Osteocyte (in vitro differentiated cells): ENCODE data around the gene CX3CL1. TPM values are rescaled to one million over a fixed set of nuclear protein-coding genes. Genes with fewer than 3 reads are reported as not detected.

Experiments
- DNase-seq: peaks from one replicate; pipeline ENCODE4 v3.0.0; 2021; ENCODE audit warnings: mixed read lengths; ENCODE audit not compliant: unreplicated experiment; ENCODE audit errors: extremely low spot score
- H3K27ac Mint-ChIP-seq: one replicate; pipeline ENCODE4 v1.8.0; 2021; ENCODE audit warnings: mild to moderate bottlenecking, mixed read lengths; ENCODE audit not compliant: unreplicated experiment
- H3K27me3 Mint-ChIP-seq: one replicate; pipeline ENCODE4 v1.8.0; 2021; ENCODE audit warnings: mixed read lengths; ENCODE audit not compliant: unreplicated experiment
- H3K36me3 Mint-ChIP-seq: one replicate; pipeline ENCODE4 v1.8.0; 2021; ENCODE audit warnings: mixed read lengths; ENCODE audit not compliant: unreplicated experiment
- H3K4me1 Mint-ChIP-seq: one replicate; pipeline ENCODE4 v1.8.0; 2021; ENCODE audit warnings: mixed read lengths; ENCODE audit not compliant: unreplicated experiment
- H3K4me3 Mint-ChIP-seq: one replicate; pipeline ENCODE4 v1.8.0; 2021; ENCODE audit warnings: mild to moderate bottlenecking, moderate library complexity, mixed read lengths; ENCODE audit not compliant: unreplicated experiment
- H3K9me3 Mint-ChIP-seq: one replicate; pipeline ENCODE4 v1.8.0; 2021; ENCODE audit warnings: mixed read lengths; ENCODE audit not compliant: unreplicated experiment
- total RNA-seq: library from RNA; stranded (reverse); gene quantifications from 2 replicates; pipeline ENCODE4 v1.2.1, GENCODE V29; 2021
- TF ChIP-seq, protein P1 (sequence below): fragments of 200-600 bp; sonication (generic); IDR thresholded peaks from 2 replicates; pipeline ENCODE4 v1.5.0; 2021; ENCODE audit warnings: antibody characterized with exemption, mild to moderate bottlenecking, moderate library complexity

The CX3CL1 gene
- total RNA-seq, 1 donor from 2014 or later: 2.3 TPM

DNA sequence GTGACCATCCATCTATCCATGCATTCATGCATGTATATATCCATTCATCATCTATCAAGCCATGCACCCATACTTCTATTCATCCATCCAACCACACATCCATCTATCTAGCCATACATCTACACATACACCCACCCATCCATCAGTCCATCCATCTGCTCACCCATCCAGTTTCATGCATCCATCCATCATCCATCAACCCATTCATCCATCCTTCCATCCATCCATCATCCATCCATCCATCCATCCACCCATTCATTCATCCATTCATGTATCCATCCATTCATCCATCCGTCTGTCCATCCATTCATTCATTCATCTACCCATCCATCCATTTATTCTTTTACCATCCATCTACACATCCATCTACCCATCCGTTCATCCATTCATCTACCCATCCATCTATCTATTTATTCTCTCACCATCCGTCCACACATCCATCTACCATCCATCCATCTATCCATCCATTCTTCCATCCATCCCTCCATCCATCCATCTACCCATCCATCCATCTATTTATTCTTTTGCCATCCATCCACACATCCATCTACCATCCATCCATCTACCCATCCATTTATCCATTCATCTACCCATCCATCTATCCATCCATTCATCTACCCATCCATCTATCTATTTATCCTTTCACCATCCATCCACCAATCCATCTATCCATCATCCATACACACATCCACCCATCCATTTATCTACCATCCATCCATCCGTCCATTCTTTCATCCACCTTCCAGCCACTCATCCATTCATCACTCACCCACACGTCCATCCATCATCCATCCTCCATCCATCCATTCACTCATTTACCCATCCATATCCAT lies 35.4 kb downstream of the CX3CL1 start:
- Mint-ChIP-seq H3K4me1 (peaks cover 2% of the 10 kb centered on the region), H3K4me3 (no peak overlapping the region), H3K36me3 (no peaks in the 10 kb centered on the region), H3K9me3 (no peaks in the 10 kb centered on the region), H3K27me3 (peaks cover 30% of the 10 kb centered on the region), H3K27ac (no peak overlapping the region)
- TF ChIP-seq, protein P1, sequence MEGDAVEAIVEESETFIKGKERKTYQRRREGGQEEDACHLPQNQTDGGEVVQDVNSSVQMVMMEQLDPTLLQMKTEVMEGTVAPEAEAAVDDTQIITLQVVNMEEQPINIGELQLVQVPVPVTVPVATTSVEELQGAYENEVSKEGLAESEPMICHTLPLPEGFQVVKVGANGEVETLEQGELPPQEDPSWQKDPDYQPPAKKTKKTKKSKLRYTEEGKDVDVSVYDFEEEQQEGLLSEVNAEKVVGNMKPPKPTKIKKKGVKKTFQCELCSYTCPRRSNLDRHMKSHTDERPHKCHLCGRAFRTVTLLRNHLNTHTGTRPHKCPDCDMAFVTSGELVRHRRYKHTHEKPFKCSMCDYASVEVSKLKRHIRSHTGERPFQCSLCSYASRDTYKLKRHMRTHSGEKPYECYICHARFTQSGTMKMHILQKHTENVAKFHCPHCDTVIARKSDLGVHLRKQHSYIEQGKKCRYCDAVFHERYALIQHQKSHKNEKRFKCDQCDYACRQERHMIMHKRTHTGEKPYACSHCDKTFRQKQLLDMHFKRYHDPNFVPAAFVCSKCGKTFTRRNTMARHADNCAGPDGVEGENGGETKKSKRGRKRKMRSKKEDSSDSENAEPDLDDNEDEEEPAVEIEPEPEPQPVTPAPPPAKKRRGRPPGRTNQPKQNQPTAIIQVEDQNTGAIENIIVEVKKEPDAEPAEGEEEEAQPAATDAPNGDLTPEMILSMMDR: no peak
- no peak for DNase-seq

DNA sequence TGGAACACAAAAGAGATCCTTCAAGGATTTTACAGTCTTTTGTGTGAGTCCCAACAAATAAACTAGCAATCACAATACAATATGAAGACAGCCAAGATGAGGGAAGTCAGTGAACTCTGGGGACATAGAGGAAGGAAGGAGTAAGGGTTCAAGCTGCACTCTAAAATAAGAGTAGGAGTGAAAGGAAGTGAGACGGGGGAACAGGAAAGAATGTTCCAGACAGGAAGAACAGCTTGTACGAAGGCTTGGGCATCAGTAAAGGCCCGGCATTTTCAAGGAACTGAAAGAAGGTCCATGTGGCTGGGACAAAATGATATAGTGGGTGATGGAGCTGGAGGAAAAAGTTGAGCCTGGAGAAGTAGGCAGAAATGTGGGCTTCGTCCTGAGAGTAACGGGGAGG lies 36.8 kb downstream of the CX3CL1 start:
- peaks cover 2% of the 10 kb centered on the region for H3K4me1 Mint-ChIP-seq
- TF ChIP-seq, protein P1: no peak
- H3K27ac Mint-ChIP-seq: no peak overlapping the region
- peaks cover 27% of the 10 kb centered on the region for H3K27me3 Mint-ChIP-seq
- H3K4me3 Mint-ChIP-seq: no peak overlapping the region
- H3K9me3 Mint-ChIP-seq: no peaks in the 10 kb centered on the region
- no peaks in the 10 kb centered on the region for H3K36me3 Mint-ChIP-seq
- no peak for DNase-seq

DNA sequence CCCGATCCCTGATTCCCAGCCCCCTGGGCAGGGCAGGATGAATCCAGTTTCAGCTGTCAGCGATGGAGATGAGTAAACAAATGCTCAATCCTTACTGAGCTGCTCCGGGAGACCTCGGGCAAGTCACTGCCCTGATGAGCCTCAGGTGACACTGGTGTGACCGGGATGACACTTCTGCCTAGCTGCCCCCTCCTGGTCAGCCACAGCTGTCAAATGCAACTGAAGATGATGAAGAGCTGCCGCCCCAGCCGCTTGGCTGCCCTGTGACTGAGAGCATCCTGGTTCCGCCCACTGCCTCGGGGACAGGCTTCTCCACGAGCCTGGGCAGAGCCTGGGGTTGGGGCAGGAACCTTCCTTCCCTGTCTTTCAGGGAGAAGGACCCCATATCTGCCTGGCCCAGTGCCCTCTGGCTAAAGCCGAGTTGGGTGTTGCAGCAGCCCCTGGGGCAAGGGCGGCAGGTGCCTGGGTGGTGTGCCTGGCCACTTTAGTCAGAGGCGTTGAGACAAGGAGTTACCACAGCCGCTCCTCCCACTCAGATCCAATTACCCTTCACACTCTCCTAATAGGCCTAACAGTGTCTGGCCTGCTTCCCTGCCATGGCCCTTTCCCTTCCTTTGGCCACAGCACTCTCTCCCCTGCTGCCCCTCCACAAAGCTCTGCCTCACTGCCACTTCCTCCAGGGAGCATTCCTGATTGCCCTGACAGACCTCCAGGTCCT lies 37.7 kb downstream of the CX3CL1 start:
- H3K36me3 Mint-ChIP-seq: no peaks in the 10 kb centered on the region
- H3K27me3 Mint-ChIP-seq: peaks cover 20% of the 10 kb centered on the region
- H3K9me3 Mint-ChIP-seq: no peaks in the 10 kb centered on the region
- H3K4me1 Mint-ChIP-seq: peaks cover 2% of the 10 kb centered on the region
- no peak for DNase-seq
- no peak overlapping the region for H3K4me3 Mint-ChIP-seq
- TF ChIP-seq, protein P1: no peak
- H3K27ac Mint-ChIP-seq: no peak overlapping the region

DNA sequence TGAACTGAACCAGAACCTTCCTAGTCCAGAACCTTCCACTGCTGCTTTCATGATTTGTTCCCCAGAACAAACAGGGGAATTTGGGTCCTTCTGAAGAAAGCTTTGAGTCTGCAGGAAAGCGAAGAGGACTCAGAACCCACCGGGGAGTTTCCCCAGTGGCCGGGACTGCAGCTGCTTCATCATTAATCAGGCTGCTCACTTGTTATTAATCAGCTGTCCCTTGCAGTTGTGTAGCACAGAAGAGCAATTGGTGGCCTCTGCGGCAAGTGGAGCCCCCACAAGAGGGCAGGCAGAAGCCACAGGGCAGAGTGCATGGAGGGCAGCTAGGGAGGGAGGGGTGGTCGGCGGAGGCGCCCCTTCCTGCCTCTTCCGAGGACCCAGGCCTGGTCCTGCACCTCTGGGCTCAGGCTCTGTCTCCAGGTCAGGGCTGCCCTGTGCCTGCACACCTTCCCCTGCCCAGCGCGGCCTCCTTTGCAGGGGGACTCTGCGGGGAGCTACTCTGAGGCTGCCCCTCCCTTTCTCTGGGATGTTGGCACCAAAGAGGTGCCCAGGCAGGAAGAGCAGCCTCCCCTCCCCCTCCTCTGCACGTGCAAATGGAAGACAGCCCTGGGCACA lies 39.2 kb downstream of the CX3CL1 start:
- Mint-ChIP-seq H3K27me3 (peaks cover 15% of the 10 kb centered on the region), H3K4me1 (peaks cover 2% of the 10 kb centered on the region)

More for the DNA sequence above, 39.2 kb downstream of the CX3CL1 start:
- Mint-ChIP-seq H3K36me3 (no peaks in the 10 kb centered on the region), H3K9me3 (no peaks in the 10 kb centered on the region), H3K27ac (no peak overlapping the region), H3K4me3 (no peak overlapping the region)
- TF ChIP-seq, protein P1: no peak
- no peak for DNase-seq
